ENCODE measurements around the gene RALGAPA1.

RALGAPA1 gene

GRCh38 chr14:35809597-35809996 is 502 bp upstream of the RALGAPA1 start:
- TF ChIP-seq, protein P1, sequence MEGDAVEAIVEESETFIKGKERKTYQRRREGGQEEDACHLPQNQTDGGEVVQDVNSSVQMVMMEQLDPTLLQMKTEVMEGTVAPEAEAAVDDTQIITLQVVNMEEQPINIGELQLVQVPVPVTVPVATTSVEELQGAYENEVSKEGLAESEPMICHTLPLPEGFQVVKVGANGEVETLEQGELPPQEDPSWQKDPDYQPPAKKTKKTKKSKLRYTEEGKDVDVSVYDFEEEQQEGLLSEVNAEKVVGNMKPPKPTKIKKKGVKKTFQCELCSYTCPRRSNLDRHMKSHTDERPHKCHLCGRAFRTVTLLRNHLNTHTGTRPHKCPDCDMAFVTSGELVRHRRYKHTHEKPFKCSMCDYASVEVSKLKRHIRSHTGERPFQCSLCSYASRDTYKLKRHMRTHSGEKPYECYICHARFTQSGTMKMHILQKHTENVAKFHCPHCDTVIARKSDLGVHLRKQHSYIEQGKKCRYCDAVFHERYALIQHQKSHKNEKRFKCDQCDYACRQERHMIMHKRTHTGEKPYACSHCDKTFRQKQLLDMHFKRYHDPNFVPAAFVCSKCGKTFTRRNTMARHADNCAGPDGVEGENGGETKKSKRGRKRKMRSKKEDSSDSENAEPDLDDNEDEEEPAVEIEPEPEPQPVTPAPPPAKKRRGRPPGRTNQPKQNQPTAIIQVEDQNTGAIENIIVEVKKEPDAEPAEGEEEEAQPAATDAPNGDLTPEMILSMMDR (IDR thresholded peaks at IDR 0.05; ENCODE audit: low read length, missing control alignments) = no peak
- DNase-seq (ENCODE audit: low read depth) = no peak
- peak overlapping the region; percentile 85 for H3K4me3 ChIP-seq (replicated peaks; ENCODE audit: low read depth, low read length)

DNA sequence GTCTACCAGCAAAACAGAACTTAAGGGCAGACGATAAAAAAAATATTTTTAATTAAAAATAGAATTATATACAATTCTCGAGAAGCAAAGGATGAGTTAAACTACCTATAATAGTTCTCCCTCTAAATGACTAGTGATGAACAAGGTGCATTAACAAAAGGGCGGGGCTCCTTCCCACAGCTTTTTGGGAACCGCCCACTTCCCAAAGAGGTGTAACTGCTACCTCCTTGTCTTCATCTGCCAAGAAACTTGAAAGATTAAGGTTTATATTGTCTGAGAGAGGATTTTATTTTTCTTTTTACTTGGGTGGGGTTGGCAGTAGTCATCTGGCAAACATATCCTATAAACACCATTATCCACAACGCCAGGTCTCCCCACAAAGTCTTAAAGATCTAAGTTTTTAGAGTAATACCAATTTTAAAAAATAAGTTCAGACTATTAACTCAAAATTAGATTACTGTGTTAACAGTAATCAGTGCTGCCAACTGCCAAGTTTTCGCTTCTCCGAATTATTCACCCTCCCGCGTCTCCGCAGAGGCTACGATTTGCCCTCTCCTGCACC is 938 bp downstream of the RALGAPA1 start:
- TF ChIP-seq, protein P1 (IDR thresholded peaks at IDR 0.05; ENCODE audit: low read length, missing control alignments) = no peak
- peak overlapping the region; percentile 85 for H3K4me3 ChIP-seq (replicated peaks; ENCODE audit: low read depth, low read length)
- no peak for DNase-seq (ENCODE audit: low read depth)

- DNase-seq (ENCODE audit: low read depth) = no peak
- peak overlapping the region; percentile 85 for H3K4me3 ChIP-seq (replicated peaks; ENCODE audit: low read depth, low read length)
- TF ChIP-seq, protein P1 (IDR thresholded peaks at IDR 0.05; ENCODE audit: low read length, missing control alignments) = no peak
These were observed 1.7 kb downstream of the RALGAPA1 start for GRCh38 chr14:35807131-35807961.

- H3K4me3 ChIP-seq (replicated peaks; ENCODE audit: low read depth, low read length) = no peak overlapping the region
- TF ChIP-seq, protein P1 (IDR thresholded peaks at IDR 0.05; ENCODE audit: low read length, missing control alignments) = no peak
- no peak for DNase-seq (ENCODE audit: low read depth)
These were observed 2.8 kb downstream of the RALGAPA1 start for GRCh38 chr14:35806006-35806907.

GRCh38 chr14:35797796-35798195 is 11.3 kb downstream of the RALGAPA1 start:
- no peak for DNase-seq (ENCODE audit: low read depth)
- H3K4me3 ChIP-seq (replicated peaks; ENCODE audit: low read depth, low read length) = no peak overlapping the region
- TF ChIP-seq, protein P1 (IDR thresholded peaks at IDR 0.05; ENCODE audit: low read length, missing control alignments) = no peak

DNA sequence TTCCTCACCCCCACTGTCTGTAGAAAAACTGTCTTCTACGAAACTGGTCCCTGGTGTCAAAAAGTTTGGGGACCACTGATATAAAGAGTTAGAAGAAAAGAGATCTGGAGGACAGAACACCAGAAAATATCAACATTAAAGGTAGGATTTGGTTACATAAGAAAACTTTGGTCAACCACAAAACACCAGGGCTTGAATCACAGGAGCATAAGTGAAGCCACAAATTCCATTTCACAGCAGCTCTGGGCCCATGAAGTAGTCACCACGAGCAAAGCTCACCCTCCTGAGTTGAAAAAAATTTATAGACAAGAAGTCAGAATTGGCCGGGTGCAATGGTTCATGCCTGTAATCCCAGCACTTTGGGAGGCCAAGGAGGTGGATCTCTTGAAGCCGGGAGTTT is 19.4 kb downstream of the RALGAPA1 start:
- TF ChIP-seq, protein P1 (IDR thresholded peaks at IDR 0.05; ENCODE audit: low read length, missing control alignments) = no peak
- DNase-seq (ENCODE audit: low read depth) = no peak
- H3K4me3 ChIP-seq (replicated peaks; ENCODE audit: low read depth, low read length) = no peak overlapping the region
